WTC11 (cell line): Measurements from ENCODE around the gene MYO15A. TPM values are rescaled to one million over a fixed set of nuclear protein-coding genes. Genes with fewer than 3 reads are reported as not detected.
A peak's percentile ranks its signal among the peaks of the same experiment; 100 is the strongest.
"Not testable (repeated sequence)": the region's sequence is repeated elsewhere in the genome, so short reads cannot be mapped to it uniquely, and the experiment has no call there.

Source experiments
- ATAC-seq: fragments of 200-7000 bp; cut with Tn5 transposase; 2 replicates; pipeline ENCODE4 v1.10.0; 2021; ENCODE audit warnings: mild to moderate bottlenecking, moderate library complexity
- CTCF ChIA-PET: fragments of 300-600 bp; sonication (Branson Sonifier 250); formaldehyde crosslinking; loops from one replicate; lab custom pipeline; 2021; ENCODE audit warnings: antibody characterized with exemption; lab: Charles Lee
- POLR2A ChIA-PET: fragments of 350-600 bp; sonication (Branson Sonifier 250); formaldehyde crosslinking; loops from one replicate; lab custom pipeline; 2021; ENCODE audit warnings: antibody characterized with exemption; lab: Charles Lee
- DNase-seq: peaks from one replicate; pipeline ENCODE4 v3.0.0; 2021; ENCODE audit warnings: low spot score
- H3K27ac Mint-ChIP-seq: 2 replicates; pipeline ENCODE4 v1.8.0; 2021; ENCODE audit warnings: mixed read lengths
- H3K27me3 Mint-ChIP-seq: 2 replicates; pipeline ENCODE4 v1.8.0; 2021; ENCODE audit warnings: low read depth, mild to moderate bottlenecking, moderate library complexity, mixed read lengths
- H3K36me3 Mint-ChIP-seq: 2 replicates; pipeline ENCODE4 v1.8.0; 2021; ENCODE audit warnings: mixed read lengths
- H3K4me1 Mint-ChIP-seq: 2 replicates; pipeline ENCODE4 v1.8.0; 2022; ENCODE audit warnings: mixed read lengths
- H3K4me3 Mint-ChIP-seq: 2 replicates; pipeline ENCODE4 v1.8.0; 2021; ENCODE audit warnings: mild to moderate bottlenecking, moderate library complexity, mixed read lengths
- H3K9me3 Mint-ChIP-seq: 2 replicates; pipeline ENCODE4 v1.8.0; 2021; ENCODE audit warnings: mixed read lengths
- ELF4 ChIP-seq: sonication (generic); formaldehyde crosslinking; IDR thresholded peaks from 2 replicates; pipeline ENCODE4 v1.8.1; 2022; ENCODE audit warnings: low read depth, mild to moderate bottlenecking, moderate library complexity, missing genetic modification reagents
- EMX1 ChIP-seq: fragments of 250-450 bp; sonication (Bioruptor Pico); IDR thresholded peaks from 2 replicates; pipeline ENCODE4 v1.8.0; 2021; ENCODE audit warnings: mild to moderate bottlenecking
- total RNA-seq: library from RNA; stranded (reverse); gene quantifications from 3 replicates; pipeline ENCODE4 v1.2.3, GENCODE V29; 2021
- TF ChIP-seq, protein P1 (sequence below): sonication (generic); formaldehyde crosslinking; IDR thresholded peaks from 2 replicates; pipeline ENCODE4 v1.8.1; 2023; ENCODE audit warnings: mild to moderate bottlenecking, missing genetic modification reagents
- TF ChIP-seq, protein P2 (sequence below): fragments of 200-600 bp; IDR thresholded peaks from 2 replicates; pipeline ENCODE4 v1.8.0; 2022; ENCODE audit warnings: antibody characterized with exemption
- TF ChIP-seq, protein P3 (sequence below): sonication (generic); formaldehyde crosslinking; IDR thresholded peaks from 2 replicates; pipeline ENCODE4 v1.8.1; 2022; ENCODE audit warnings: low read depth, missing genetic modification reagents, borderline replicate concordance
- TF ChIP-seq, protein P4 (sequence below): sonication (generic); formaldehyde crosslinking; IDR thresholded peaks from 2 replicates; pipeline ENCODE4 v1.8.0; 2023; ENCODE audit warnings: mild to moderate bottlenecking, missing genetic modification reagents
- TF ChIP-seq, protein P5 (sequence below): sonication (generic); formaldehyde crosslinking; IDR thresholded peaks from 2 replicates; pipeline ENCODE4 v1.8.1; 2023; ENCODE audit warnings: mild to moderate bottlenecking, missing genetic modification reagents

MYO15A gene
- total RNA-seq, 1 experiment from 2014 or later, result 2.6 TPM

DNA sequence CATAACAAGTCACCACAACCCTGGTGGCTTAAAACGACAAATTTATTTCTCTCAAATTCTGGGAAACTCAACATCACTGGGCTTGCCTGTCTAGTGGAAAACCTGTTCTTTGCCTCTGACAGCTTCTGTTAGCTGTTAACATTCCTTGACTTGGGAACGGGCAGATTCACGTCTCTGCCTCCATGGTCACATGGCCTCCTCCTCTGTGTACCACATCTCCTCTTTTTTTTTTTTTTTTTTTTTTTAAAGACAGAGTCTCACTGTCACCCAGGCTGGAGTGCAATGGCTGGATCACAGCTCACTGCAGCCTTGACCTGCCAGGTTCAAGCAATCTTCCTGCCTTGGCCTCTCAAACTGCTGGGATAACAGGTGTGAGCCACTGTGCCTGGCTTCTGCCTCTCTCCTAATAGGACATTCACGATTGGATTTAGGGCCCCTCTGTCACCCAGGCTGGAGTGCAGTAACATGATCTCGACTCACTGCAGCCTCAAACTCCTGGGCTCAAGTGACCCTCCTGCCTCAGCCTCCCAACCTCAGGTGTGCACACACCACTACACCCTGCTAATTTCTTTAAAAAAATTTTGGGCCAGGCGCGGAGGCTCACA, 105.2 kb downstream of the MYO15A start (continued):
- no peak for TF ChIP-seq EMX1 (CRISPR knock-in tag)
- TF ChIP-seq, protein P1, sequence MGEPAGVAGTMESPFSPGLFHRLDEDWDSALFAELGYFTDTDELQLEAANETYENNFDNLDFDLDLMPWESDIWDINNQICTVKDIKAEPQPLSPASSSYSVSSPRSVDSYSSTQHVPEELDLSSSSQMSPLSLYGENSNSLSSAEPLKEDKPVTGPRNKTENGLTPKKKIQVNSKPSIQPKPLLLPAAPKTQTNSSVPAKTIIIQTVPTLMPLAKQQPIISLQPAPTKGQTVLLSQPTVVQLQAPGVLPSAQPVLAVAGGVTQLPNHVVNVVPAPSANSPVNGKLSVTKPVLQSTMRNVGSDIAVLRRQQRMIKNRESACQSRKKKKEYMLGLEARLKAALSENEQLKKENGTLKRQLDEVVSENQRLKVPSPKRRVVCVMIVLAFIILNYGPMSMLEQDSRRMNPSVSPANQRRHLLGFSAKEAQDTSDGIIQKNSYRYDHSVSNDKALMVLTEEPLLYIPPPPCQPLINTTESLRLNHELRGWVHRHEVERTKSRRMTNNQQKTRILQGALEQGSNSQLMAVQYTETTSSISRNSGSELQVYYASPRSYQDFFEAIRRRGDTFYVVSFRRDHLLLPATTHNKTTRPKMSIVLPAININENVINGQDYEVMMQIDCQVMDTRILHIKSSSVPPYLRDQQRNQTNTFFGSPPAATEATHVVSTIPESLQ (CRISPR knock-in tag), result no peak

DNA sequence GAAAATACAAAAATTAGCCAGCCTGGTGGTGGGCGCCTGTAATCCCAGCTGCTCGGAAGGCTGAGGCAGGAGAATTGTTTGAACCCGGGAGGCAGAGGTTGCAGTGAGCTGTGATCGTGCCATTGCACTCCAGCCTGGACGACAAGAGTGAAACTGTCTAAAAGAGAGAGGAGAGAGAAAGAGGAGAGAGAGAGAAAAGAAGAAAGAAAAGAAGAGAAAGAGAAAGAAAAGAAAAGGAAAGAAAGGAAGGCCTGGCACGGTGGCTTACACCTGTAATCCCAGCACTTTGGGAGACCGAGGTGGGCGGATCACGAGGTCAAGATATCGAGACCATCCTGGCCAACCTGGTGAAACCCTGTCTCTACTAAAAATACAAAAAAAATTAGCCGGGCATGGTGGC, 108.3 kb downstream of the MYO15A start:
- not testable (repeated sequence) for H3K4me3 Mint-ChIP-seq, ATAC-seq, H3K27me3 Mint-ChIP-seq, H3K4me1 Mint-ChIP-seq, H3K27ac Mint-ChIP-seq, H3K9me3 Mint-ChIP-seq, H3K36me3 Mint-ChIP-seq, DNase-seq
- POLR2A ChIA-PET, result interaction anchor here (0.5 kb wide), 1 partner anchor 230 kb away, joined by 3 read pairs; no protein-coding TSS in a partner anchor
- CTCF ChIA-PET, result interaction anchor here (0.7 to 4.5 kb wide), 15 partner anchors 15 to 393 kb away, joined by 3 to 38 read pairs (median 4); partner anchors contain the start of gene ALKBH5

DNA sequence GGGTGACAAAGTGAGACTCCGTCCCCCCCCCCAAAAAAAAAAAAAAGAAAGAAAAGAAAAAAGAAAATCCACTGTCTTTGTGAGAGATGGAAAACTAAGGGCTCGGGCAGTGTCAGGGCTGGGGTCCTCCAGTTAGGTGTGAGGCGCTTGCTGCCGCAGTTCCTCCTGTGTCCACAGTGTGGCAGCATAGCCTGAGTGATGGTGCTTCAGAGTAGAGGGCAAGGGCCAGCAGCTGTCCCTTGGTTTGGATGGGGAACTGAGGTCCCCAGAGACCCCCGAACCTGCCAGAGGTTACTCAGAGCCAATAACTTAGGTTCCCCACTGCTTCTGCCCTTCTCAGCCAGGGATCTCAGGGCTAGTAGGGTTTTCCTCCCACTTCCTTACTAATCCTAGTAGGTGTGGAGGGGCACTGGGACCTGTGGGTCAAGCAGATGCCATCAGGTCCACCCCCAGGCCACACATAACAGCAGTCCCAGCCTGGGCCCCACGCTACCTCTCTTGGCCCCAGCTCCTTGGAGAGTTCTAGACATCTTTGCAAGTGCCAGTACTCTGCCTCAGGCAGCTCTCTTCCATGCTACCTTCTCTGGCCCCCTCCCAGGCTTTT, 109.0 kb downstream of the MYO15A start:
- CTCF ChIA-PET, result interaction anchor here (0.5 to 4.5 kb wide), 25 partner anchors 8 to 392 kb away, joined by 3 to 38 read pairs (median 4); partner anchors contain the start of genes ALKBH5, FLII, LLGL1 and SHMT1
- no peak overlapping the region for H3K4me3 Mint-ChIP-seq
- DNase-seq (peak; percentile 91), ATAC-seq (peak; percentile 95)
- no peaks in the 10 kb centered on the region for H3K9me3 Mint-ChIP-seq
- H3K27ac Mint-ChIP-seq, result no peak overlapping the region
- POLR2A ChIA-PET, result interaction anchor here (0.6 kb wide), 1 partner anchor 64 kb away, joined by 12 read pairs; no protein-coding TSS in a partner anchor
- H3K4me1 Mint-ChIP-seq, result peaks cover 7% of the 10 kb centered on the region
- H3K36me3 Mint-ChIP-seq, result no peaks in the 10 kb centered on the region
- TF ChIP-seq, protein P2, sequence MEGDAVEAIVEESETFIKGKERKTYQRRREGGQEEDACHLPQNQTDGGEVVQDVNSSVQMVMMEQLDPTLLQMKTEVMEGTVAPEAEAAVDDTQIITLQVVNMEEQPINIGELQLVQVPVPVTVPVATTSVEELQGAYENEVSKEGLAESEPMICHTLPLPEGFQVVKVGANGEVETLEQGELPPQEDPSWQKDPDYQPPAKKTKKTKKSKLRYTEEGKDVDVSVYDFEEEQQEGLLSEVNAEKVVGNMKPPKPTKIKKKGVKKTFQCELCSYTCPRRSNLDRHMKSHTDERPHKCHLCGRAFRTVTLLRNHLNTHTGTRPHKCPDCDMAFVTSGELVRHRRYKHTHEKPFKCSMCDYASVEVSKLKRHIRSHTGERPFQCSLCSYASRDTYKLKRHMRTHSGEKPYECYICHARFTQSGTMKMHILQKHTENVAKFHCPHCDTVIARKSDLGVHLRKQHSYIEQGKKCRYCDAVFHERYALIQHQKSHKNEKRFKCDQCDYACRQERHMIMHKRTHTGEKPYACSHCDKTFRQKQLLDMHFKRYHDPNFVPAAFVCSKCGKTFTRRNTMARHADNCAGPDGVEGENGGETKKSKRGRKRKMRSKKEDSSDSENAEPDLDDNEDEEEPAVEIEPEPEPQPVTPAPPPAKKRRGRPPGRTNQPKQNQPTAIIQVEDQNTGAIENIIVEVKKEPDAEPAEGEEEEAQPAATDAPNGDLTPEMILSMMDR, result peak; percentile 79
- TF ChIP-seq, protein P3, sequence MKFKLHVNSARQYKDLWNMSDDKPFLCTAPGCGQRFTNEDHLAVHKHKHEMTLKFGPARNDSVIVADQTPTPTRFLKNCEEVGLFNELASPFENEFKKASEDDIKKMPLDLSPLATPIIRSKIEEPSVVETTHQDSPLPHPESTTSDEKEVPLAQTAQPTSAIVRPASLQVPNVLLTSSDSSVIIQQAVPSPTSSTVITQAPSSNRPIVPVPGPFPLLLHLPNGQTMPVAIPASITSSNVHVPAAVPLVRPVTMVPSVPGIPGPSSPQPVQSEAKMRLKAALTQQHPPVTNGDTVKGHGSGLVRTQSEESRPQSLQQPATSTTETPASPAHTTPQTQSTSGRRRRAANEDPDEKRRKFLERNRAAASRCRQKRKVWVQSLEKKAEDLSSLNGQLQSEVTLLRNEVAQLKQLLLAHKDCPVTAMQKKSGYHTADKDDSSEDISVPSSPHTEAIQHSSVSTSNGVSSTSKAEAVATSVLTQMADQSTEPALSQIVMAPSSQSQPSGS (CRISPR knock-in tag), result no peak
- no peak for TF ChIP-seq ELF4 (CRISPR knock-in tag)
- TF ChIP-seq, protein P4, sequence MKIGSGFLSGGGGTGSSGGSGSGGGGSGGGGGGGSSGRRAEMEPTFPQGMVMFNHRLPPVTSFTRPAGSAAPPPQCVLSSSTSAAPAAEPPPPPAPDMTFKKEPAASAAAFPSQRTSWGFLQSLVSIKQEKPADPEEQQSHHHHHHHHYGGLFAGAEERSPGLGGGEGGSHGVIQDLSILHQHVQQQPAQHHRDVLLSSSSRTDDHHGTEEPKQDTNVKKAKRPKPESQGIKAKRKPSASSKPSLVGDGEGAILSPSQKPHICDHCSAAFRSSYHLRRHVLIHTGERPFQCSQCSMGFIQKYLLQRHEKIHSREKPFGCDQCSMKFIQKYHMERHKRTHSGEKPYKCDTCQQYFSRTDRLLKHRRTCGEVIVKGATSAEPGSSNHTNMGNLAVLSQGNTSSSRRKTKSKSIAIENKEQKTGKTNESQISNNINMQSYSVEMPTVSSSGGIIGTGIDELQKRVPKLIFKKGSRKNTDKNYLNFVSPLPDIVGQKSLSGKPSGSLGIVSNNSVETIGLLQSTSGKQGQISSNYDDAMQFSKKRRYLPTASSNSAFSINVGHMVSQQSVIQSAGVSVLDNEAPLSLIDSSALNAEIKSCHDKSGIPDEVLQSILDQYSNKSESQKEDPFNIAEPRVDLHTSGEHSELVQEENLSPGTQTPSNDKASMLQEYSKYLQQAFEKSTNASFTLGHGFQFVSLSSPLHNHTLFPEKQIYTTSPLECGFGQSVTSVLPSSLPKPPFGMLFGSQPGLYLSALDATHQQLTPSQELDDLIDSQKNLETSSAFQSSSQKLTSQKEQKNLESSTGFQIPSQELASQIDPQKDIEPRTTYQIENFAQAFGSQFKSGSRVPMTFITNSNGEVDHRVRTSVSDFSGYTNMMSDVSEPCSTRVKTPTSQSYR (CRISPR knock-in tag), result no peak
- TF ChIP-seq, protein P5, sequence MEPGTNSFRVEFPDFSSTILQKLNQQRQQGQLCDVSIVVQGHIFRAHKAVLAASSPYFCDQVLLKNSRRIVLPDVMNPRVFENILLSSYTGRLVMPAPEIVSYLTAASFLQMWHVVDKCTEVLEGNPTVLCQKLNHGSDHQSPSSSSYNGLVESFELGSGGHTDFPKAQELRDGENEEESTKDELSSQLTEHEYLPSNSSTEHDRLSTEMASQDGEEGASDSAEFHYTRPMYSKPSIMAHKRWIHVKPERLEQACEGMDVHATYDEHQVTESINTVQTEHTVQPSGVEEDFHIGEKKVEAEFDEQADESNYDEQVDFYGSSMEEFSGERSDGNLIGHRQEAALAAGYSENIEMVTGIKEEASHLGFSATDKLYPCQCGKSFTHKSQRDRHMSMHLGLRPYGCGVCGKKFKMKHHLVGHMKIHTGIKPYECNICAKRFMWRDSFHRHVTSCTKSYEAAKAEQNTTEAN, result no peak
- H3K27me3 Mint-ChIP-seq, result no peaks in the 10 kb centered on the region
